K562 (cell line): ENCODE data around the gene ATP12A. TPM values are rescaled to one million over a fixed set of nuclear protein-coding genes. Genes with fewer than 3 reads are reported as not detected.

Experiments used
- ATAC-seq: fragments of 200-7000 bp; cut with Tn5 transposase; 3 replicates; pipeline ENCODE4 v1.9.1; 2020; ENCODE audit warnings: moderate library complexity
- BruUV-seq: library from RNA; stranded (reverse); fragments of 400-500 nt; replicated peaks from 2 replicates; lab custom pipeline; 2021; lab: Mats Ljungman, UMichigan
- CTCF ChIA-PET: fragments of 300-600 bp; formaldehyde crosslinking; extraction: SDS; loops from one replicate; lab custom pipeline; 2021; ENCODE audit warnings: low intra/inter-chr PET ratio; lab: Yijun Ruan, JAX
- POLR2A ChIA-PET: fragments of 300-600, 350-650 bp; sonication (Branson Sonifier 250); formaldehyde crosslinking; extraction: SDS; loops from one replicate; lab custom pipeline; 2021; ENCODE audit warnings: antibody characterized with exemption, inconsistent platforms; lab: Yijun Ruan, JAX
- DNase-seq, 4 experiments: peaks; one replicate each; pipeline versions ENCODE4 v3.0.0 to v3.0.0-alpha.2; 2011 to 2018; ENCODE audit warnings: low spot score in 3 of 4, mixed read lengths in 3 of 4; ENCODE audit errors: extremely low read depth in 1 of 4
- FAIRE-seq: peaks from 2 replicates; lab custom pipeline; 2011; peaks lifted over from hg19 to GRCh38; lab: Jason Lieb, UNC
- H2AFZ ChIP-seq: 2 replicates; pipeline ENCODE4 v1.6.0; 2011; ENCODE audit warnings: low read depth, low read length, control low read depth, inconsistent platforms
- H3K27ac ChIP-seq: fragments of 200-600 bp; 3 replicates; pipeline ENCODE4 v1.8.0; 2011; ENCODE audit warnings: low read depth, mild to moderate bottlenecking, control low read depth, inconsistent platforms, low read length, moderate library complexity, mixed read lengths; ENCODE audit errors: extremely low read depth
- H3K27me3 ChIP-seq, 2 experiments: fragments of 300-600 bp in 1 of 2; 2 replicates in 1 of 2; 3 replicates in 1 of 2; pipeline versions ENCODE4 v1.6.0 to v1.8.0; 2011; ENCODE audit warnings: inconsistent platforms in 2 of 2, low read length in 2 of 2, mild to moderate bottlenecking in 1 of 2, mixed read lengths in 1 of 2, moderate library complexity in 1 of 2; ENCODE audit not compliant: control insufficient read depth in 2 of 2, insufficient read depth in 2 of 2
- H3K36me3 ChIP-seq: fragments of 300-600 bp; 3 replicates; pipeline ENCODE4 v1.8.0; 2011; ENCODE audit warnings: mild to moderate bottlenecking, low read length, inconsistent platforms; ENCODE audit not compliant: control insufficient read depth, insufficient read depth
- H3K4me1 ChIP-seq, 2 experiments: fragments of 200-600 bp in 1 of 2; replicated peaks in 1 of 2; 2 replicates in 1 of 2; 3 replicates in 1 of 2; pipeline versions ENCODE4 v1.5.1 to v1.8.0; 2011; ENCODE audit warnings: inconsistent platforms in 2 of 2, low read length in 2 of 2, mild to moderate bottlenecking in 1 of 2, mixed read lengths in 1 of 2, moderate library complexity in 1 of 2; ENCODE audit not compliant: control insufficient read depth in 2 of 2, insufficient read depth in 2 of 2
- H3K4me2 ChIP-seq: 2 replicates; pipeline ENCODE4 v1.6.1; 2011; ENCODE audit warnings: low read length, control low read depth, inconsistent platforms, mixed read lengths; ENCODE audit not compliant: insufficient read depth
- H3K4me3 ChIP-seq: fragments of 200-600 bp; sonication (generic), shearing (Covaris generic); 2 replicates; pipeline ENCODE4 v1.5.1; 2016; ENCODE audit warnings: control low read depth, inconsistent platforms
- H3K79me2 ChIP-seq: fragments of 200-600 bp; 3 replicates; pipeline ENCODE4 v1.8.0; 2011; ENCODE audit warnings: low read length, inconsistent platforms; ENCODE audit not compliant: control insufficient read depth, insufficient read depth
- H3K9ac ChIP-seq, 2 experiments: 2 replicates each; pipeline versions ENCODE4 v1.6.0 to v1.6.1; 2011; ENCODE audit warnings: low read depth in 2 of 2, low read length in 2 of 2, control low read depth in 1 of 2, inconsistent platforms in 1 of 2, mild to moderate bottlenecking in 1 of 2, mixed read lengths in 1 of 2; ENCODE audit not compliant: insufficient read depth in 1 of 2
- H3K9me1 ChIP-seq: one replicate; pipeline ENCODE4 v1.6.0; 2011; ENCODE audit warnings: inconsistent platforms, mild to moderate bottlenecking, low read length, moderate library complexity; ENCODE audit not compliant: control insufficient read depth, insufficient read depth
- H3K9me3 ChIP-seq: replicated peaks from 2 replicates; pipeline ENCODE4 v1.5.1; 2011; ENCODE audit warnings: low read depth, low read length, inconsistent platforms; ENCODE audit not compliant: control insufficient read depth, insufficient read depth
- H4K20me1 ChIP-seq: replicated peaks from 2 replicates; pipeline ENCODE4 v1.6.1; 2011; ENCODE audit warnings: low read length, inconsistent platforms, mixed read lengths; ENCODE audit not compliant: control insufficient read depth, insufficient read depth
- CBX1 ChIP-seq: sonication (generic); IDR thresholded peaks from 2 replicates; pipeline ENCODE4 v1.6.1; 2016; ENCODE audit warnings: antibody characterized with exemption, low read depth, mild to moderate bottlenecking
- ELF1 ChIP-seq: fragments of 200-800 bp; sonication (Bioruptor generic); IDR thresholded peaks from 2 replicates; pipeline ENCODE4 v1.6.1; 2016; ENCODE audit warnings: missing genetic modification characterization, missing compliant biosample characterization
- HMG20A ChIP-seq: fragments of 450-650 bp; formaldehyde crosslinking; conservative IDR thresholded peaks from 2 replicates; pipeline ENCODE4 v1.4.0; 2020; ENCODE audit warnings: mild to moderate bottlenecking, mixed read lengths
- KDM1A ChIP-seq, 2 experiments: fragments of 450-650 bp; IDR thresholded peaks; 2 replicates each; pipeline ENCODE4 v1.6.1; 2016; ENCODE audit warnings: mild to moderate bottlenecking in 2 of 2
- L3MBTL2 ChIP-seq: fragments of 450-650 bp; IDR thresholded peaks from 2 replicates; pipeline ENCODE4 v1.6.1; 2016; ENCODE audit warnings: mild to moderate bottlenecking, moderate library complexity
- PREB ChIP-seq: sonication (generic); formaldehyde crosslinking; IDR thresholded peaks from 2 replicates; pipeline ENCODE4 v1.8.1; 2023; ENCODE audit warnings: mild to moderate bottlenecking, missing genetic modification reagents
- TAF1 ChIP-seq: IDR thresholded peaks from 2 replicates; pipeline ENCODE4 v1.6.1; 2011; ENCODE audit warnings: mild to moderate bottlenecking, low read length, moderate library complexity; ENCODE audit not compliant: insufficient read depth, control insufficient read depth, severe bottlenecking; ENCODE audit errors: extremely low read depth
- ZNF583 ChIP-seq: fragments of 250-450 bp; sonication (Bioruptor Pico); IDR thresholded peaks from 2 replicates; pipeline ENCODE4 v1.4.0; 2020
- WGBS: fragments of 100-300 bp; shearing (Covaris generic); methylation state at CpG from one replicate; pipeline ENCODE4 v1.1.6; 2016; ENCODE audit warnings: low coverage, mixed read lengths; ENCODE audit not compliant: insufficient coverage; ENCODE audit errors: missing lambda C conversion rate; 5-methylcytosine and 5-hydroxymethylcytosine counted together
- in situ Hi-C: fragments of 300-500 bp; cut with MboI; formaldehyde crosslinking; loops from 4 replicates; pipeline ENCODE4 v1.15.0; 2018; ENCODE audit warnings: inconsistent platforms, mixed read lengths
- intact Hi-C: fragments of 100-400 bp; cut with micrococcal nuclease; formaldehyde crosslinking; loops from 2 replicates; pipeline ENCODE4 v1.14.2; 2022
- polyA plus RNA-seq, 8 experiments: library from polyadenylated mRNA; depleted of rRNA in 4 of 8; stranded (reverse) in 5 of 8; unstranded in 3 of 8; fragments of >200 nt; fragmentation: Nextera tagmentation in 2 of 8; fragmentation: Illumina TruSeq in 1 of 8; extraction: Ambion mirVana in 2 of 8; extraction: Trizol in 1 of 8; gene quantifications; 2 replicates each; pipeline versions ENCODE4 v1.2.1 to v1.2.3, GENCODE V29; 2011 to 2014; ENCODE audit warnings: inconsistent platforms in 1 of 8, missing spikeins in 1 of 8
- total RNA-seq, 7 experiments: library from RNA; depleted of rRNA in 6 of 7; stranded (reverse); fragments of >200 nt in 6 of 7; fragmentation: Illumina TruSeq in 2 of 7; extraction: Trizol in 2 of 7; gene quantifications; 2 replicates each; pipeline versions ENCODE4 v1.2.1 to v1.2.3, GENCODE V29; 2011 to 2021; ENCODE audit warnings: low replicate concordance in 1 of 7

ATP12A gene
- total and polyA plus RNA-seq, 9 of the 15 experiments (the other 6 are each of a cell fraction or from before 2014, with no cell fraction given) = not detected

- Histone ChIP-seq H3K4me1 (no peaks in the 10 kb centered on the region; a peak in 1 of 5 replicates), H3K4me2 (no peak overlapping the region), H3K4me3 (no peak overlapping the region), H3K9me3 (no peaks in the 10 kb centered on the region), H3K9ac (no peak overlapping the region), H3K9me1 (no peaks in the 10 kb centered on the region), H2AFZ (no peak overlapping the region), H4K20me1 (no peaks in the 10 kb centered on the region), H3K79me2 (no peaks in the 10 kb centered on the region), H3K36me3 (no peaks in the 10 kb centered on the region), H3K27ac (no peak overlapping the region), H3K27me3 (peaks cover 2 to 41% of the 10 kb centered on the region in 2 experiments; a peak in 4 of 5 replicates)
- TF ChIP-seq KDM1A (IDR thresholded peaks at IDR 0.05) = no peak
- no peak for TF ChIP-seq L3MBTL2
- no peak for TF ChIP-seq HMG20A (CRISPR knock-in tag)
- no peak for TF ChIP-seq PREB (CRISPR knock-in tag)
- TF ChIP-seq CBX1 = no peak
- no peak for TF ChIP-seq ELF1
- no peak for TF ChIP-seq ZNF583 (CRISPR knock-in tag)
- no peak for TF ChIP-seq TAF1
- in situ Hi-C loops (no loop called here), intact Hi-C loops (no loop called here)
- no peak for ATAC-seq
- WGBS = 6% methylated on average over 18 of the region's 29 CpGs
- no peak for FAIRE-seq
- BruUV-seq = no TSS peak
- no peak for DNase-seq
- CTCF ChIA-PET = no interaction called here
- POLR2A ChIA-PET = no interaction called here
Observed at GRCh38 chr13:24680921-24681604, 855 bp downstream of the ATP12A start.
